Endothelial cell of umbilical vein (primary cell): Measurements from ENCODE around the gene MARK2. TPM values are rescaled to one million over a fixed set of nuclear protein-coding genes. Genes with fewer than 3 reads are reported as not detected.

Experiments
- BruUV-seq: library from RNA; stranded (reverse); fragments of 400-500 nt; replicated peaks from 2 replicates; lab custom pipeline; 2021; lab: Mats Ljungman, UMichigan
- CTCF ChIA-PET: fragments of 300-600, 350-600 bp; sonication (Branson Sonifier 250); formaldehyde crosslinking; loops from one replicate; lab custom pipeline; 2021; ENCODE audit warnings: antibody characterized with exemption, inconsistent platforms; lab: Charles Lee
- POLR2A ChIA-PET: fragments of 300-600, 350-600 bp; sonication (Branson Sonifier 250); formaldehyde crosslinking; loops from one replicate; lab custom pipeline; 2021; ENCODE audit warnings: antibody characterized with exemption, inconsistent platforms; lab: Charles Lee
- DNase-seq: peaks from one replicate; pipeline ENCODE4 v3.0.0-alpha.2; 2011; ENCODE audit warnings: low read depth, low spot score
- FAIRE-seq: peaks from 2 replicates; lab custom pipeline; 2011; peaks lifted over from hg19 to GRCh38; lab: Jason Lieb, UNC
- H2AFZ ChIP-seq: 2 replicates; pipeline ENCODE4 v1.6.0; 2012; ENCODE audit warnings: low read depth, low read length, control low read depth, inconsistent platforms
- H3K27ac ChIP-seq: 2 replicates; pipeline ENCODE4 v1.5.1; 2011; ENCODE audit warnings: low read depth, mild to moderate bottlenecking, control low read depth, low read length, moderate library complexity; ENCODE audit not compliant: insufficient read depth
- H3K27me3 ChIP-seq, 2 experiments: 2 replicates each; pipeline versions ENCODE4 v1.6.0 to v1.6.1; 2011; ENCODE audit warnings: low read length in 2 of 2, mixed read lengths in 1 of 2; ENCODE audit not compliant: control insufficient read depth in 2 of 2, insufficient read depth in 2 of 2
- H3K36me3 ChIP-seq, 2 experiments: 2 replicates in 1 of 2; 3 replicates in 1 of 2; pipeline ENCODE4 v1.5.1; 2011; ENCODE audit warnings: low read length in 2 of 2, mild to moderate bottlenecking in 1 of 2, moderate library complexity in 1 of 2; ENCODE audit not compliant: control insufficient read depth in 2 of 2, insufficient read depth in 2 of 2; ENCODE audit errors: extremely low read depth in 1 of 2
- H3K4me1 ChIP-seq: 3 replicates; pipeline ENCODE4 v1.5.1; 2011; ENCODE audit warnings: mild to moderate bottlenecking, low read length; ENCODE audit not compliant: control insufficient read depth, insufficient read depth; ENCODE audit errors: extremely low read depth
- H3K4me2 ChIP-seq: 2 replicates; pipeline ENCODE4 v1.6.1; 2011; ENCODE audit warnings: low read length, control low read depth, mixed read lengths; ENCODE audit not compliant: insufficient read depth
- H3K4me3 ChIP-seq, 3 experiments: fragments of 200-600 bp in 1 of 3; sonication (generic), shearing (Covaris generic) in 1 of 3; replicated peaks in 1 of 3; 2 replicates each; pipeline ENCODE4 v1.5.1; 2011 to 2016; ENCODE audit warnings: control low read depth in 3 of 3, low read length in 3 of 3, mild to moderate bottlenecking in 2 of 3, inconsistent platforms in 1 of 3, low read depth in 1 of 3, moderate library complexity in 1 of 3; ENCODE audit not compliant: insufficient read depth in 1 of 3
- H3K79me2 ChIP-seq: 2 replicates; pipeline ENCODE4 v1.6.0; 2012; ENCODE audit warnings: low read length, inconsistent platforms; ENCODE audit not compliant: control insufficient read depth, insufficient read depth
- H3K9ac ChIP-seq: replicated peaks from 2 replicates; pipeline ENCODE3; 2011; ENCODE audit warnings: low read length, control low read depth; ENCODE audit not compliant: insufficient read depth; ENCODE audit errors: extremely low read depth
- H3K9me1 ChIP-seq: replicated peaks from 3 replicates; pipeline ENCODE4 v1.6.0; 2011; ENCODE audit warnings: mild to moderate bottlenecking, low read length; ENCODE audit not compliant: control insufficient read depth, insufficient read depth; ENCODE audit errors: extremely low read depth
- H3K9me3 ChIP-seq: replicated peaks from 2 replicates; pipeline ENCODE4 v1.5.1; 2012; ENCODE audit warnings: low read length, inconsistent platforms; ENCODE audit not compliant: control insufficient read depth, insufficient read depth
- H4K20me1 ChIP-seq: replicated peaks from 2 replicates; pipeline ENCODE3; 2011; ENCODE audit warnings: mild to moderate bottlenecking, low read length; ENCODE audit not compliant: control insufficient read depth, insufficient read depth; ENCODE audit errors: extremely low read depth
- CTCF ChIP-seq, 2 donors: IDR thresholded peaks; 1 replicate in 1 of 2; 2 replicates in 1 of 2; pipeline ENCODE4 v1.5.1; 2011; ENCODE audit warnings: low read length in 2 of 2, mild to moderate bottlenecking in 2 of 2, moderate library complexity in 2 of 2, control low read depth in 1 of 2, inconsistent platforms in 1 of 2, low read depth in 1 of 2; ENCODE audit not compliant: insufficient read depth in 1 of 2; ENCODE audit errors: extremely low read depth in 1 of 2
- EZH2 ChIP-seq: IDR thresholded peaks from 2 replicates; pipeline ENCODE4 v1.6.1; 2012; ENCODE audit warnings: borderline replicate concordance, low read depth, mild to moderate bottlenecking, moderate library complexity, low read length, inconsistent platforms; ENCODE audit not compliant: severe bottlenecking
- FOS ChIP-seq: IDR thresholded peaks from 2 replicates; pipeline ENCODE4 v1.6.1; 2011; ENCODE audit warnings: mild to moderate bottlenecking, low read length, moderate library complexity, borderline replicate concordance; ENCODE audit not compliant: insufficient read depth
- GATA2 ChIP-seq: IDR thresholded peaks from 2 replicates; pipeline ENCODE4 v1.7.0; 2011; ENCODE audit warnings: low read depth, mild to moderate bottlenecking, moderate library complexity, mixed read lengths, low read length; ENCODE audit not compliant: insufficient read length, insufficient read depth
- JUN ChIP-seq: IDR thresholded peaks from 2 replicates; pipeline ENCODE4 v1.6.1; 2011; ENCODE audit warnings: borderline replicate concordance, low read depth; ENCODE audit not compliant: insufficient read length, insufficient read depth
- MYC ChIP-seq: IDR thresholded peaks from one replicate; pipeline ENCODE4 v1.6.1; 2011; ENCODE audit warnings: mild to moderate bottlenecking, low read depth, low read length
- POLR2A ChIP-seq: IDR thresholded peaks from 2 replicates; pipeline ENCODE4 v1.6.1; 2012; ENCODE audit warnings: low read depth, mild to moderate bottlenecking, control low read depth, low read length
- POLR2AphosphoS5 ChIP-seq: IDR thresholded peaks from 2 replicates; pipeline ENCODE4 v1.6.1; 2012; ENCODE audit warnings: low read depth, mild to moderate bottlenecking, control low read depth, low read length, moderate library complexity; ENCODE audit not compliant: insufficient read depth
- dilution Hi-C: fragments of 300-500 bp; cut with MboI; formaldehyde crosslinking; loops from one replicate; pipeline ENCODE4 v1.15.0; 2019; ENCODE audit warnings: low sequenced_read_pairs; ENCODE audit not compliant: extremely low pct_ligation_motif_present
- intact Hi-C: fragments of 100-400 bp; cut with micrococcal nuclease; formaldehyde crosslinking; loops from one replicate; pipeline ENCODE4 v1.10.0; 2022
- polyA plus RNA-seq, 4 experiments: library from polyadenylated mRNA; depleted of rRNA in 3 of 4; stranded (reverse) in 3 of 4; unstranded in 1 of 4; fragments of >200 nt; gene quantifications; 2 replicates each; pipeline versions ENCODE4 v1.2.1 to v1.2.3, GENCODE V29; 2011 to 2012; ENCODE audit warnings: missing spikeins in 1 of 4
- total RNA-seq: library from RNA; stranded (reverse); gene quantifications from 2 replicates; pipeline ENCODE4 v1.2.3, GENCODE V29; 2021
- TF ChIP-seq, protein P1 (sequence below): IDR thresholded peaks from 2 replicates; pipeline ENCODE4 v1.6.1; 2011; ENCODE audit not compliant: insufficient read depth, insufficient read length

Gene MARK2
- total and polyA plus RNA-seq, 2 donors (not counting 3 experiments of a cell fraction or from before 2014, with no cell fraction given), result 16.6 to 34.7 TPM

- CTCF ChIA-PET, result interaction anchor here (0.9 to 1.2 kb wide), 2 partner anchors 10 to 35 kb away, joined by 3 to 6 read pairs; no protein-coding TSS in a partner anchor
These were observed 71.8 kb downstream of the MARK2 start for GRCh38 chr11:63910675-63911074.

More at GRCh38 chr11:63910675-63911074, 71.8 kb downstream of the MARK2 start:
- BruUV-seq, result no TSS peak
- H3K36me3 ChIP-seq, result peaks cover 0 to 14% of the 10 kb centered on the region in 2 experiments
- FAIRE-seq, result no peak
- POLR2A ChIA-PET, result no interaction called here
- H3K4me2 ChIP-seq, result no peak overlapping the region
- H3K4me1 ChIP-seq, result no peaks in the 10 kb centered on the region
- dilution Hi-C loops (no loop called here), intact Hi-C loops (no loop called here)
- H3K9me3 ChIP-seq, result no peaks in the 10 kb centered on the region
- DNase-seq, result no peak
- no peak overlapping the region for H3K9ac ChIP-seq
- H4K20me1 ChIP-seq, result no peaks in the 10 kb centered on the region
- no peaks in the 10 kb centered on the region for H3K9me1 ChIP-seq
- H3K4me3 ChIP-seq, result no peak overlapping the region
- H2AFZ ChIP-seq, result no peak overlapping the region
- H3K27me3 ChIP-seq, result no peaks in the 10 kb centered on the region
- H3K27ac ChIP-seq, result no peak overlapping the region
- TF ChIP-seq POLR2A (no peak), POLR2AphosphoS5 (no peak), GATA2 (no peak), JUN (no peak), MYC (no peak), FOS (no peak), EZH2 (no peak), CTCF (IDR thresholded peaks at IDR 0.05; ENCODE audit: extremely low read depth in 1 of 2, insufficient read depth in 1 of 2, low read depth in 1 of 2, low read length in 2 of 2) (no peak)
- TF ChIP-seq, protein P1, sequence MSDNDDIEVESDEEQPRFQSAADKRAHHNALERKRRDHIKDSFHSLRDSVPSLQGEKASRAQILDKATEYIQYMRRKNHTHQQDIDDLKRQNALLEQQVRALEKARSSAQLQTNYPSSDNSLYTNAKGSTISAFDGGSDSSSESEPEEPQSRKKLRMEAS, result no peak
- no peaks in the 10 kb centered on the region for H3K79me2 ChIP-seq
